Cerebellar cortex (tissue), 1 donor: ENCODE data around the gene GRAP.

ENCODE experiments used
- DNase-seq: peaks from one replicate; pipeline ENCODE4 v3.0.0-alpha.2; 2015; ENCODE audit warnings: low spot score

GRAP gene

DNA sequence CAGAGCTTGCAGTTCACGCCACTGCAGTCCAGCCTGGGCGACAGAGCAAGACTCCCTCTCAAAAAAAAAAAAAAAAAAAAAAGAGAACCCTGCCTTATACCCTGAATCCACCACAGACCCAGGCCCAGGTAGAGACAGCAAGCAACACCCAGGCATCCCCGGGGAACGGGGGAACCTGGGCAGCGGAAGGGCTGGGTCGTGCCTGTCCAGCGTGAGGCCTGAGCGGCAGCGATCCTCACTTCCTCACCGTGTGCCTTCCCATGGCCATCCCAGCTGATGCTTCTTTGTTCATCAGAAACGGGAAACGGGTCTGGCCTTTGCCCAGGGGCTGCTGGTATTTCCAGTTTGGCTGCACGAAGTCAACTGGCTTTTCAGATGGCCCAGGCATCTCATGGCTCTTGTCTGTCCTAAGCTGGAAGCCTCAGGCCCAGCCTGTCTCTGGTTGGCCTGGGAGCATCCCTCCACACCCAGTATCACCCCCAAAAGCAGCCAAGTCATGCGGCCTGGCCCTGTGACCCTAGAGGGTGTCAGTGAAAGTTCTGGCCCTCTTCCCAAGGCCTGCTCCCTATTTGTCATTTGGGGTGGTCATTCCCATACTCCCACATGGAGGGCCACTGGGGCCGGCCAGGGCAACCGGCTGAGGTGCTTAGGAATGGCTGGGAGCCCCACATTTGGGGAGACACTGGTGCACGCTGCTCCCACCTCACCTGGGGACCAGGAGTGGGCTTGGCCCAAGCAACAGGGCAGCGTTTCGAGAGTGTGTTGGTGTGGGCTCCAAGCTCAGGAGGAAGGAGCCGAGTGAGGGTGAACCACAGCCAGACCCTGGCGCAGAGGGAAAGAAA lies 62.3 kb downstream of the GRAP start:
- no peak for DNase-seq

DNA sequence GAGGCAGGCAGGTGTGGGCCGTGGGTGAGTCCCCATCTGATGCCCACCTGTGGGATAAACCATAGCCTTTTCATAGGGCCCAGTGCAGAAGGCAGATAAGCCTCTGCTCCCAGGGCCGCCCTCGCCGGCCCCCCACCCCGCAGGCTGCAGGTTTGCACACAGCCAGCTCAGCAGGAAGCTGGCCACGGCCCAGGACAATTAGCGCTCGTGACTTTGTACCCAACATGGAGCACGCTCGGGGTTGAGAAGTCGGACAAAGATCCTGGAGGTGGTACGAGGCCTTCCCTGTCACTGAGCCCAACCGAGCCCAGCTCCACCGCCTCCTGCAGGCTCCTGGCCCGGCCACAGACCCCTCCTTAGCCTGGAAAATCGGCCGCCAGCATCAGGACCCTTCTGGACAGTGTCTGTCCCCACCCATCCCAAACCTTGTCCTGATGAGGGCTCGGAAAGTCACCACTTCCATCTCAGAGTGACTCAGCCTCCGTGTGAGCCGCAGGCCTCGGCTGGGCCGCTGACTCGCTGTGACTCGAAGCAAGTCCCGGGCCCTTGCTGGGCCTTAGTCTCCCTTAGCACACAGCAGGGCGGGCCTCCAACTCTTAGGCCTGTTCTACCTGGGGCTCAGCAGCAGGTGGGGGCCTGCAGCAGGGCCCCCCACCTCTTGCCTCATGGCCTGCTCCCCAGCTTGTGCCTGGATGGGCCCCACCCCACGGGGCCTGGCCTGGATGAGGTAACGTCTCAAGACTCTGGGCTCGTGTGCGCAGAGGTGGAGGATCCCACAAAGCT lies 64.9 kb downstream of the GRAP start:
- no peak for DNase-seq

- no peak for DNase-seq
Measured at GRCh38 chr17:18981335-18981641, 65.5 kb downstream of the GRAP start.

- DNase-seq, result no peak
Measured at GRCh38 chr17:18980682-18981334, 65.9 kb downstream of the GRAP start.

GRCh38 chr17:18978655-18979054 lies 68.1 kb downstream of the GRAP start:
- no peak for DNase-seq

DNA sequence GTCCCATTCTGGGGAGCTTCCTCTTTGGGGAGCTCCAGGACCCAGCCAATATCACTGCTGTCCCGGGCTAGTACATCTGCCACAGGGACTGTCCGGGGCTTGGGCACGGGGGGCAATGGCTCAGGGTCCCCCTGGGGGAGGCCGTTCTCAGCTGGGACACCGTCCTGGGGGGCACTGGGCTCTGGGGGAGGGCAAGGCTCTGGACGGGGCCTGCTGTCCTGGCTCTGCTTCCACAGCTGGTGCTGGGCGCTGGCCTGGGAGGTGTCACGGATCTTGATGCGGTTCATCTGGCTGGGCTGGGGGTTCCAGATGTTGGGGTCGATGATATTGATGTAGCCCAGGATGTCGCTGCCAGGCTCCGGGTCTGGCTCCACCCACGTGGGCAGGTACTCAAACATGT lies 68.7 kb downstream of the GRAP start:
- DNase-seq, result no peak

- DNase-seq, result no peak
Measured at GRCh38 chr17:18977646-18978045, 69.1 kb downstream of the GRAP start.

- no peak for DNase-seq
Measured at GRCh38 chr17:18977021-18977420, 69.7 kb downstream of the GRAP start.

- no peak for DNase-seq
Measured at GRCh38 chr17:18976201-18976600, 70.6 kb downstream of the GRAP start.

- DNase-seq, result no peak
Measured at GRCh38 chr17:18975597-18975996, 71.2 kb downstream of the GRAP start.

- DNase-seq, result no peak
Measured at GRCh38 chr17:18974407-18975149, 72.2 kb downstream of the GRAP start.

- no peak for DNase-seq
Measured at GRCh38 chr17:18971801-18972200, 75.0 kb downstream of the GRAP start.
